NCI-H446 treated with DMSO at 0.1 percent for 48 hours (cell line): ENCODE measurements around the gene MLKL.
"Not testable (repeated sequence)": the region's sequence is repeated elsewhere in the genome, so short reads cannot be mapped to it uniquely, and the experiment has no call there.

Experiments
- DNase-seq: peaks from one replicate; lab custom pipeline; 2025; lab: John Stamatoyannopoulos, UW

MLKL gene

DNA sequence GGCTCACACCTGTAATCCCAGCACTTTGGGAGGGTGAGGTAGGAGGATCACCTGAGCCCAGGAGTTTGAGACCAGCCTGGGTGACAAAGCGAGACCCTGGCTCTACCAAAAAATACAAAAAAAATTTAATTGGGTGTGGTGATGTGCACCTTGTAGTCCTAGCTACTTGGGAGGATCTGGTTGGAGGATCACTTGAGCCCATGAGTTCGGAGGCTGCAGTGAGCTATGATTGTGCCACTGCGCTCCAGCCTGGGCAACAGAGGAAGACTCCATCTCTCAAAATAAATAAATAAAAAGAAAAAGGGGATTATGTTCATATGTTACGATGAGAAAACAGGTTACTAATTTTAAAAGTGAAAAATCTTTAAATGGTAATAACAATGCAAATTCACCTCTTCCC, 996 bp downstream of the MLKL start:
- DNase-seq: no peak

DNA sequence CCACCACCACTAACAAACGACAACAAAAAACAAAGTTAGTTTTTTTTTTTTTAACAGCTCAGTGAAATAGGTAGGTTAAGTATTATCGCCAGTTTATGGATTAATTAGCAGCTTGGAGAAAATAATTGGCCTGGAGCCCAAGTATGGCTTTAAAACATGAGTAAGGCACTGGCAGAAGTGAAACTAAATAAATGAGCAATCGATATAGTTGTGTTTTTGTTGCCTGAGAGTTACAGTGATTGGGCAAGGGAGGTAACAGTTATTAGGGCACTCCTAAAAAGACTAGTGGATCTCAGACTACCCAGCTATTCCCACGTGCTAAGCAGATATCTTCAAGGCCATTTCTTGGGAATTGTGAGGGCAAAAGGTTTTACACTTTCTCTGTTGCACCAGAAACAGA, 2.4 kb downstream of the MLKL start:
- DNase-seq: no peak

DNA sequence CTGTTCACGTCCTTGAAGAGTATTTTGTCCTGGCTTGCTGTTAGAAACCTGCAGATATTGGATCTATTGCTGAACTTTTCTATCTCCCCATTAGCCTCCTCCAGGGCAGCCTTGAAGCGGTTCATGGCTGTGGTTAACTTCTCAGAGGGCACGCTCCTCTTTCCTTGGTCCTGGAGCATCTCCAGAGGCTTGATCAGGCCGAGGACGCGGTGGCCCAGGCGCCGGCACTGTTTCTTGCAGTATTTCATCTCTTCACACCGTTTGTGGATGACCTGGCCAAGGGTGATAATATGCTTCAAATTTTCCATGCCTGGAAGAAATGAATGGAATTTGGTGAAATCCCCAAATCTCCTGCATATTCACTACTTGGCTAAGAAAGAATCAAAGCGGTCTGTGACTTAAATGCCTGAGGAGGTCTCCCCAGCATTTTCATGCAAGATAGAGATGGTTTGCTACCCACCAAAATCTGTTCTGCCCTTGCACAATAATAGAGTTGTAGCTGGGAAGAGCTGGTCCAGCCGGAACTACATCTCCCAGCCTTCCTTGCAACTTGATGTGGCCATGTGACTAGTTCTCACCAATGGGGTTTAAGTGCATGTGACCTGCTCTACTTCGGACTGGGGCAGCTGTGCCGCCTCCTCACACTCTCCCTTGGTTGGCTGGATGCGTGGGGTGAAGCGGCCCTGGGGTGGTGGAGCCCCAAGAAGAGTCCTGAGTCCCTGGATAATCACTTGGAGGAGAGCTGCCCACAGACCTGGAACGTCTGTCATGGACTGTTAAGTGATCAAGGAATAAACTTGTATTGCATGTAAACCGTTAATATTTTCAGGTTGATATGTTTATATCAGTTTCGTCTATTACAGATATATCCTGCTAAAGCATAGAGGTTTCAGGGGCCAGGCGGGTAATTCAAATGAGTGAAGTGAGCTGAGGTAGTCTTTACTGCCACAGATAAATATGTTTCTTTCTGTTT, 4.9 kb downstream of the MLKL start:
- DNase-seq: peak; percentile 77

DNA sequence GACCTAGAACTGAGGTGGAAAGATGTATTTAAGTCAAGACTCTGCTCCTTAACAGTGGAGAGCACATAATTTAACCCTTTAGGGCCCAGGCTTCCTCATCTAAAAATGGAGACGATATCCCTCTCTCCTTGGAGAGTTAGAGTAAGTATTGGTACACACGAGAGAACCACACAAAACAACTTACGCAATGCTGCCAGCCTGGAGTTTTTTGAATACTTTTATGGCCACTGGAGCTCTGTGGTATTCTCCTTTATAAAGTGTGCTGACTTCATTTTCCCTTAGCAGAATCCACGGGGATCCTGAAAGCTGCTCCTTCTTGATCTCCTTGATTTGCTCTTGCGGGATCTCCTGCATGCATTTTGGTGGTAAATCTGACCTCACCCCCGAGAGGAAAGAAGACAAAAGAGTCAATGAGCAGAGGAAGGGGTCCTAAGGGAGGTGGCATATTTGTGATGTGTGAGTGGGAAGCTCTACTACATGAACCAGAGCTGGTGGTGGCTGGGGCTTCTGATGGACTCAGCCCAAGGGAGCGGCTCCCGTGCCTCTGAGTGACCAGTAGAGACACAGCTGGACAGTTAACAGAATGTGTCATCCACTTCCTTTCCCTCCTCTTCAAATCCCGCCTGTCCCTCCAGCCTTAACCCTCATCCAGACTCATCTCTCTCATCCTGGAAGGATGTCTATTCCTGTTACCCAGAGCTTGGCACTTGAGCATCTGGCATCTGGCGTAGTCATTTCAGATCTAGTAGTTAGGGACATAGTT, 9.4 kb downstream of the MLKL start:
- no peak for DNase-seq

DNA sequence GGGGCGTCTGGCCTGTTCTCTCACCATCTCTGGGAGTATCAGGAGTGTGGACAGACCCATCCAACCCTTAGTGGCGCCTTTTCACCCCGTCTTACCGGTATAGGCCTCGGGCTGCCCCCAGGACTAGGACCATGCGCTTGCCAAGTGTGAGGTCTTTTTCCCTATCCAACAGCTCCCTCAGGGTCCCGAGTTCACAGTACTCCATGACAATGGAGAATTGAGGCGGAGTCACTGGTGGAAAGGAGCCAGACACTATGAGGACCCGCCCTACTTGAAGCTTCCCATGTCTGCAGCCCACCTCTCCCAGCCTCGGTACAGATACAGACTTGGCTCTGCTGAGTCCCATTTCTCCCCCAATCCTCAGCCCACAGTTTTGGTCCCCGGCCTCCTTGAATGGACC, 18.1 kb downstream of the MLKL start:
- no peak for DNase-seq

DNA sequence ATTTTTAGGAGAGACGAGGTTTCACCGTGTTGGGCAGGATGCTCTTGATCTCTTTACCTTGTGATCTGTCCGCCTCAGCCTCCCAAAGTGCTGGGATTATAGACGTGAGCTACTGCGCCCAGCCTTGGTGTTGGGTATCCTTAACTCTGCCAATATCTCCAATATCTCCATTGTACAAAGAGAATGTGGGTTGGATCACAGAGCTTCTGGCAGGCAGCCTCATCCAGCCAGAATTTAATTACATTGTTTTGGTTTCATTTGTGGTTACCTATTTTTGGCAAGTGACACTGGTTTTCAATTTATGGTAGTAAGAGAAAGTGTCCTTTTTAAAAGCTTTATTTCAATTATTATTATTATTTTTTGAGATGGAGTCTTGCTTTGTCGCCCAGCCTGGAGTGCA, 20.0 kb downstream of the MLKL start:
- no peak for DNase-seq

DNA sequence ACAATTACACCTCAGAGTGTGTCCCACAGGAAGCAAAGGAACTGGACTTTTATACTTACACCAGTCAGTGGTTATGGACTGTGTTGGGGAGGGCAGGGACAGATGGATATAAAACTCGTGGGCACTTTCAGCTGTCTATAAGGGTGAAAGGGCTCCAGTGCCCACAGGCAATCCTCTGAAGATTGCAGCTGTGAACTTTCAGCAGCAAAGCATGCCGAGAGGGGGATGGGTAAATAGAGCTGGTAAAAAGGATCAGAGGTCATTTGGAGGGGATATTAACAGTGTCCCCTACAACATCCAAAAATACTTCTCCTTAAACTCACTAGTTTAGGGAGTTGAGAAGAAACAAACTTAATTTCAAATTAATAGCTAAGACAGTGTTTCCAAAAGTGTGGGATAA, 20.7 kb downstream of the MLKL start:
- DNase-seq: no peak

DNA sequence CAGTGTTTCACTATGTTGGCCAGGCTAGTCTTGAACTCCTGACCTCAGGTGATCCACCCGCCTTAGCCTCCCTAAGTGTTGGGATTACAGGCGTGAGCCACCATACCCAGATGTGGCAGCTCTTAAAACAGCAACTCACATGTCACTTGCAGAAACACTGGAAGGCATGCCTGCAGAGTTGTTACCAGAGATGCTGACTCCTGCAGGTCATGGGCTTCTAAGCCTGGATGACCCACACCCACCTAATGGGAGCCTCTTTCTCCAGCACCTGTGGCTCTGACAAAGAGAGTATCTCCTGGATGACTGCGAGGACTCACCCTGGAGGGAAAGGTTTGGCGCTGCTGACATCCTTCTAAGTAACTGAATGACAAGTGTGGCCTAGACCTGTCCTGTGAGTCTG, 22.8 kb downstream of the MLKL start:
- no peak for DNase-seq

DNA sequence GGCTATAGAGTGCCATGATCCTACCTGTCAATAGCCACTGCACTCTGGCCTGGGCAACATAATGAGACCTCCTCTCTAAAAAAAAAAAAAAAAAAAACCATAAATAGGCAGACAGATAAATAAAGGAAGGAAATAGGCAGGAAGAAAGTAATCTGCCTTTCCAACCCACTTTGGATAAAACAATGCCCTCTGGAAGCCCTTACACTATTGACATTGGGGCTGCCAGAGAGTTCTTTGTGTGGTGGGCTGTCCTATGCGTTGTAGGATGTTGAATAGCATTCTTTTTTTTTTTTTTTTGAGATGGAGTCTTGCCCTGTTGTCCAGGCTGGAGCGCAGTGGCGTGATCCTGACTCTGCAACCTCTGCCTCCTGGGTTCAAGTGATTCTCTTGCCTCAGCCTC, 26.8 kb downstream of the MLKL start:
- DNase-seq: no peak

DNA sequence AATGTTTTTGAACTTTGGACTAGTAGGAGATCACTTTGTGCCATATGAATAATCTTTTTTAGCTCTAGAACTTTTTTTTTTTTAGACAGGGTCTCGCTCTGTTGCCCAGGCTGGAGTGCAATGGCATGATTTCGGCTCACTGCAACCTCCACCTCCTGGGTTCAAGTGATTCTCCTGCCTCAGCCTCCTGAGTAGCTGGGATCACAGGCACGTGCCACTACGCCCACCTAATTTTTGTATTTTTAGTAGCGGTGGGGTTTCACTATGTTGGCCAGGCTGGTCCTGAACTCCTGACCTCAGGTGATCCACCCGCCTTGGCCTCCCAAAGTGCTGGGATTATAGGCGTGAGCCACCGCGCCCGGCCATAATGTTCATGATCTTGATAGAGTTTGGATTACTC, 31.8 kb downstream of the MLKL start:
- not testable (repeated sequence) for DNase-seq

DNA sequence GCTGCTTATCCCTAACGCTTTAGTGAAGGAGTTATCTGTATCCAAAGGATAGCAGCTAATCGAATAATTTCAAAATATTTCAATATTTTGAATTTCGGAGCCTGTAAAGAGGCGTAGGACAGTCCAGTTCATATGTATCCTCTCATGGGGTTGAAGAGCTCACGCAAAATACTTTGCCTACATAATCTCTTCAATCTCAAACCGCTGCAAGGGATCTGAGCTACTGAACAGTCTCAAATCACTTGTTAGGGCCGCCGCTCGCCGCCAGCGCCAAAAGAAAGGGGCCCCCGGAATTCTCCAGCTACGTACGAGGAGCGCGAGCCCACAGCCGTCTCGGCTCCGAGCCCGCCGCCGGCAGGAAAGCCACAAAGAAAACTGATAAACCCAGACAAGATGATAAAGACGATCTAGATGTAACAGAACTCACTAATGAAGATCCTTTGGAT, 33.4 kb downstream of the MLKL start:
- DNase-seq: no peak

DNA sequence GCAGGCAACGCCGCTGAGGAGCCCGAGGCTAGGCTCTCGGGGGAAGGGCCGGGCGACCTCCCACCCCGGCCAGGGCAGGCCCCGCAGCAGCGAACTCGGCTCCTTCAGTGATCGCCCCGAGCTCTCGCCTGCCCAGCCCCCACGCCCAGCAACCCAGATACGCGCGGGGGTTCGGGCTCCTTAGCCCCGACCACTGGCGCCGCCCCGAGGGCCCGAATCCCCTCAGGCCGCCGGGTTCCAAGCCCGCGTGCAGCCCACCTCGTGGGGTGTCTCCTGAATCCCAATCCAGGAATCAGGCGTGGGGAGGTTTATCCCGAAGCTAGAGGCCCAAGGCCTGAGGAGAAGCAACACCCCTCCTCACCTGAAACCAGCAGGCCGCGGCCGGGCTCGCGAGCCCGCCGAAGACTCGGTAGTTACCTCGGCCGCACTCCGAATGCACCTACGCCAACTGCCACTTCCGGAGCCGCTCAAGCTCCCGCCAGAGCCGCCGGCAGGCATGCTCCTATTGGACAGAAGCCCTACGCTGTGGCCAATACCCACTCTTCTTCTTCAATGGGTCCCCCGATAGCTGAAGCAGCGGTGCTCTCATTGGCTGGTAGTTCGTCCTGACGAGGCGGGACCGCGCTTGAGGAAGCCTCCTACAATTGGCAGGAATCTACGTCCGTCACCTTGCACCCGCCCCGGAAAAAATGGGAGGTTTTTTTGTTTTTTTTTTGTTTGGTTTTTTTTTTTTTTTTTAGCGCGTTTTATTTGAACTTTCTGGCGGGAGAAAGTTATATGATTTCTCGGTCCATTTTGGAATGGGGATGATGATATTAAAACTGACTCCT, 34.0 kb downstream of the MLKL start, which contains the start of gene RFWD3:
Gene RFWD3, minus strand, starts transcription at position 453 of the 830 bp plus-strand sequence. CDS start 5,428 bp downstream, outside the sequence.
- DNase-seq: peak; percentile 95

DNA sequence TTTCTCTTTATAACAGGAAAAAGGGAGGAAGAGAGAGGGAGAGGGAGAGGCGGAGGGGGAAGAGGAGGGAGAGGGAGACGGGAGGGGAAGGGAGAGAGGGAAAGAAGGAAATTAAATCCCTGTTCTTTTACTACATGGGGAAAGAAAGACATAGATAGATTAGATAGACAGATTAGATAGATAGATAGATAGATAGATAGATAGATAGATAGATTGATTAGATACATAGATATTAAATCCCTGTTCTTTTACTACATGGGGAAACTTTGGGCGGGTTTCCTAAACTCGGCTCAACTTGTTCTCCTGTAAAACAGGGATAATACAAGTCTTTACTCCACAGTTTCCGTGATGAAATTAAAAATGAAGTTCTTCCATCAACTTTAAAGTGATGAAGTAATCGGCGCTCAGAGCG, 34.6 kb downstream of the MLKL start:
- no peak for DNase-seq

DNA sequence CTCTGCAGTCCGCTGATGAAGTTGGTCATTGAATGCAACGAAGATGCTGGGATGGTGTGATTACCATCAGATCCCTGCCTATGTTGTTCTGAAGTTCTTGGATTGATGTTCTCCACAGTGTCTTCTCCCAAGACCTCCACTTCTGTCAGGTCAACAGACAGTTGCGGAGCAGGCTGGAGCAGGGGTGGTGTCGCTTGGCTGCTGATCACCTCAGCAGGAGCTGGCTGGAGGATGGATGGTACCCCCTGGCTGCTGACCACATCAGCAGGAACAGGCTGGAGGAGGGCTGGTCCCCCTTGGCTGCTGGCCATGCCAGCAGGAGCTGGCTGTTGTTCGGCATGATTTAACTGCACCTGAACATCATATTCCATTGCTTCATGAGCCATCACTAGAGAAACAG, 39.6 kb downstream of the MLKL start:
- no peak for DNase-seq

DNA sequence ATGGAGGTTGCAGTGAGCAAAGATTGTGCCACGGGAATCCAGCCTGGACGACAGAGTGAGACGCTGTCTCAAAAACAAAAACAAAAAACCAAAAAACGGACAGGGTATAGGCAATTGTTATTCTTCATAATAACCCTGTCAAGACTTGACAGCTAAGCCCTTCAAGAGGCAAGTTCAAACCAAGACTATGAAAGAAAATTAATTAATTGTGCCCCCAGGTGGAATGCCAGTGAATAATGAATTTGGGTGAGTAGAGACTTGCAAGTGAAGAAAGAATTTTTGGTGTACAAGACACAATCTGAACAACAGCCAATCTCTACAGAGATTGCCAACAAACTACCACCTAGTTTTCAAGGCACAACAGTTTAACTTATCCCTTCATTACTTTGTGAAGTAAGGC, 40.3 kb downstream of the MLKL start:
- DNase-seq: no peak

DNA sequence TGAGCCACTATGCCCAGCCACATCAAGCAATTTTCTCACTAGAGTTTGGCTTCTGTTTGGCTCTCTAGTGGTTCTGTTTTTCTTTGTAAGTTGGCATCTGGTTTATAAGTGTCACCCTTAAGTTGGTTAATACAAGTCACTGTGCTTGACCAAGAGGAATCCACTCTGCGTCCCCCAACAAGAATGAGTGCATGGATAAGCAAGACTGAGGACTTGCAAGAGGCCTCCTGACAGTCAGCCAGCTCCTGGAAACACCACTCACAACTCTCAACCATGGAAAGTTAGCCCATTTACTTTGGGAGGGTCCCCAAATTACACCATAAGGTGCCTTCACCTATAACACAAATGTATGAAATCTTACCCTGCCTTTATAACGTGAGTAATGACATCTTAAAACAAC, 41.6 kb downstream of the MLKL start:
- no peak for DNase-seq

DNA sequence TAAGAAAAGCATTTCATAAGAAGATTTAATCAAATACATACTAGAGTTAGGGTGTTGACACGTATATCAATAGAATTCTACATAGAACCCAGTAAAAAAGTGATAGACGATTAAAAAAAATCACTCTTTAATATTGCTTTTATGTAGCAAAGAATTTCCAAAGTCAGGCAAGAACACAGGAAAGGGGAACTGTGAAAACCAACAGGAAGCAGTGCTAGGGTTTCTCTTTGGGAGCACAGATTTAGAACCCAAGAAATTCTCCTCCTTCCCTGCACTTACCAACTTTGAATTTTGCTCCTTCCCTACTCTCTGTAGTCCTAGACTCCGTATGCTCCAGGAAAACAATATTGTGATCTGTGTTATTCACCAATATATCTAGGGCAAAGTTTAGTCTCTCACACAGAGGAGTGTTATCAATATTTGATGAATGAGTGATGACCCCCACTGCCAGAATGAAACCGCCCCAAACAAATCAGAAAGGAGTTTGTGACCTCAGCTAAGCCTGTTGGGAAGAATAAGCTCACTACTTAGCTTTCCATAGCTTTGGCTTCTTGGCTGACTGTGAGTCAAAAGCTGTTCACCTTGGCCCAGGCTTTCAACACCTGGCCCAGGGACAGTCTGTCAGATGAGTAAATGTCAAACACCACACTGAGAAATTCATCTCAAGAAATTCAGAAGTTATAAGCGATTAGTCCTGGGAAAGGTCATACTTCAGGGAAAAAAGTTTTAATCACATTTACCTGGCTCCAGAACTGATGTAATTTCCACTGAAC, 42.6 kb downstream of the MLKL start:
- no peak for DNase-seq

DNA sequence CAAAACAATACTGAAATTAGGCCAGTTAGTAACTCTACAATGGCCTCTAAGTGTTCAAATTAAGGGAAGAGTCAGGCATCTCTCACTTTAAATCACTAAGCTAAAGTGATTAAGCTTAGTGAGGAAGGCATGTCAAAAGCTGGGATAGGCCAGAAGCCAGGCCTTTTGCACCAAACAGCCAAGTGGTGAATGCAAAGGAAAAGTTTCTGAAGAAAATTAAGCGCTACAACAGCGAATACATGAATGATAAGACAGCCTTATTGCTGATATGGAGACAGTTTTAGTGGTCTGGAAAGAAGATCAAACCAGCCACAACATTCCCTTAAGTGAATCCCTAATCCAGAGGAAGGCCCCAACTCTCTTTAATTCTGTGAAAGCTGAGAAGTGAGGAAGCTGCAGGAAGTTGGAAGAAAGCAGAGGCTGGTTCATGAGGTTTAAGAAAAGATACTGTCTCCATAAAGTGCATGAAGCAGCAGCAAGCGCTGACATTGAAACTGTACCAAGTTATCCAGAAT, 46.1 kb downstream of the MLKL start:
- DNase-seq: no peak

DNA sequence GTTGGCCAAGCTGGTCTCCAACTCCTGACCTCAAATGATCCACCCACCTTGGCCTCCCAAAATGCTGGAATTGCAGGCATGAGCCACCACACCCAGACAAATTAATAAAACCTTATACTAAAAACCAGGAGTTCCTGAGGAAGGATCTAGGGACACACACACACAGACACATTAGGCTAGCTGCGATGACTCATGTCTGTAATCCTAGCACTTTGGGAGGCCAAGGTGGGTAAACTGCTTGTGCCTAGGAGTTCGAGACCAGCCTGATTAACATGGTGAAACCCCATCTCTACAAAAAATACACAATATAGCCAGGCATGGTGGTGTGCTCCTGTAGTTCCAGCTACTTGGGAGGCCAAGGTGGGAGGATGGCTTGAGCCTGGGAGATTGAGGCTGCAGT, 47.8 kb downstream of the MLKL start:
- not testable (repeated sequence) for DNase-seq

DNA sequence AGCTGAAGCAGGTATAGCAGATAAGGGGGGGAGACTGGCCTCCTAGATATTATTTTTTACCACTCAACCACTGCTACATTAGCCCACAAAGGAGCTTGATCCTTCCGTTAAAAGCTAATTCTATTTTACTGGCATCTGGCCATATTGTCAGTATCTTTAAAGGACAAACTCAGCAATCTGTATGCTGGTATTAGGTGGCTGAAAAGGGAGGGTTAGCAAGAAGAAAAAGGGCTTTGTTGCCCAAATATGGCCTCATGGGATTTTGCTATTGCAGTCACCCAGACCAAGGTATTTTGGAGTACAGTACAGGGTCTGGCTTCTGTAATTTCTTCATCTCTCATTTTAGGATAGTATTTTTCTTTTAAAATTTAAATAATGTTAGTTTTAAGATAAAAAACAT, 48.4 kb downstream of the MLKL start:
- DNase-seq: no peak

DNA sequence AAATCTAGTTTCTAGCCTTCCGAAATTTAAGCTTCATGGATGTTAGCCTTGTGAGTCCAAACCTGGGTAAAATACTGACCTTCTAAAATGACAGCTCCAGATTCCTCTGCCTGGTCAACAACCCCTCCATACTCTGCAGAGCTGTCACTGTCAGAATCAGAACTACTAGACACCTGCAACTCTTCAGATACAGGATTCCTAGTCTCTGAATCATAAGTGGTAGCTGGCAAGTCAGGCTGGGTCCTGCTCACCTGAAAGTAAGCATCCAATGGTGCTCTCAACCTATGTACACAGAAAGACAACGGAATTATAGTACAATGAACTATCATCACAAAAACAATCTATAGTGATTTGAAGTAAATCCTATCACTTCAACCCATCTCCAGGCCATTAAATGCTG, 48.8 kb downstream of the MLKL start:
- DNase-seq: no peak
